GM12878 (cell line): ENCODE measurements around the gene CNTLN. TPM values are rescaled to one million over a fixed set of nuclear protein-coding genes. Genes with fewer than 3 reads are reported as not detected.

Source experiments
- ATAC-seq: fragments of 200-7000 bp; cut with Tn5 transposase; 3 replicates; pipeline ENCODE4 v1.9.1; 2020; ENCODE audit warnings: mild to moderate bottlenecking, moderate library complexity
- BruUV-seq: library from RNA; stranded (reverse); fragments of 400-500 nt; replicated peaks from 2 replicates; lab custom pipeline; 2021; lab: Mats Ljungman, UMichigan
- CTCF ChIA-PET: fragments of 300-600 bp; sonication (Branson Sonifier 250); formaldehyde crosslinking; extraction: SDS; loops from one replicate; lab custom pipeline; 2021; ENCODE audit warnings: inconsistent platforms; lab: Yijun Ruan, JAX
- POLR2A ChIA-PET: fragments of 350-600 bp; formaldehyde crosslinking; extraction: SDS; loops from one replicate; lab custom pipeline; 2021; ENCODE audit warnings: inconsistent platforms; lab: Charles Lee
- RAD21 ChIA-PET: fragments of 300-600 bp; sonication (Branson Sonifier 250); formaldehyde crosslinking; loops from one replicate; lab custom pipeline; 2023; ENCODE audit warnings: antibody characterized with exemption; ENCODE audit not compliant: unreplicated experiment; lab: Charles Lee
- SMC1A ChIA-PET: fragments of 300-600 bp; sonication (Branson Sonifier 250); formaldehyde crosslinking; loops from one replicate; lab custom pipeline; 2023; ENCODE audit not compliant: unreplicated experiment, uncharacterized antibody; lab: Charles Lee
- DNase-seq: peaks from one replicate; pipeline ENCODE4 v3.0.0-alpha.2; 2011; ENCODE audit warnings: low read depth, low spot score
- FAIRE-seq: peaks from 3 replicates; lab custom pipeline; 2011; peaks lifted over from hg19 to GRCh38; lab: Jason Lieb, UNC
- H2AFZ ChIP-seq: 2 replicates; pipeline ENCODE4 v1.6.0; 2011; ENCODE audit warnings: low read depth, low read length, control low read depth; ENCODE audit not compliant: control insufficient read depth
- H3K27ac ChIP-seq: 2 replicates; pipeline ENCODE4 v1.5.1; 2011; ENCODE audit warnings: control low read depth; ENCODE audit not compliant: control insufficient read depth, insufficient read depth
- H3K27me3 ChIP-seq, 2 experiments: replicated peaks in 1 of 2; 2 replicates each; pipeline versions ENCODE4 v1.6.0 to v1.6.1; 2011; ENCODE audit warnings: low read length in 1 of 2; ENCODE audit not compliant: control insufficient read depth in 2 of 2, insufficient read depth in 2 of 2
- H3K36me3 ChIP-seq, 2 experiments: 2 replicates each; pipeline ENCODE4 v1.5.1; 2011; ENCODE audit warnings: low read length in 1 of 2; ENCODE audit not compliant: control insufficient read depth in 2 of 2, insufficient read depth in 2 of 2
- H3K4me1 ChIP-seq: 2 replicates; pipeline ENCODE4 v1.6.1; 2011; ENCODE audit warnings: mild to moderate bottlenecking, low read length, moderate library complexity, mixed read lengths; ENCODE audit not compliant: control insufficient read depth, insufficient read depth
- H3K4me2 ChIP-seq: 2 replicates; pipeline ENCODE4 v1.6.0; 2011; ENCODE audit warnings: control low read depth; ENCODE audit not compliant: control insufficient read depth, insufficient read depth
- H3K4me3 ChIP-seq: fragments of 200-600 bp; sonication (generic); 2 replicates; pipeline ENCODE4 v1.5.1; 2016
- H3K79me2 ChIP-seq: 2 replicates; pipeline ENCODE4 v1.6.0; 2011; ENCODE audit warnings: low read length; ENCODE audit not compliant: control insufficient read depth, insufficient read depth
- H3K9ac ChIP-seq: 2 replicates; pipeline ENCODE4 v1.8.0; 2011; ENCODE audit warnings: low read length, control low read depth, mixed read lengths; ENCODE audit not compliant: control insufficient read depth, insufficient read depth
- H3K9me3 ChIP-seq: replicated peaks from 3 replicates; pipeline ENCODE4 v1.5.1; 2011; ENCODE audit warnings: mild to moderate bottlenecking, low read length; ENCODE audit not compliant: control insufficient read depth, insufficient read depth
- H4K20me1 ChIP-seq: 2 replicates; pipeline ENCODE4 v1.6.0; 2011; ENCODE audit not compliant: control insufficient read depth, insufficient read depth
- ETV6 ChIP-seq, 2 experiments: fragments of 450-650 bp in 1 of 2; IDR thresholded peaks in 1 of 2; conservative IDR thresholded peaks in 1 of 2; 2 replicates each; pipeline ENCODE4 v1.6.1; 2014; ENCODE audit warnings: antibody characterized with exemption in 1 of 2, borderline replicate concordance in 1 of 2, low read depth in 1 of 2, mild to moderate bottlenecking in 1 of 2, moderate library complexity in 1 of 2
- HCFC1 ChIP-seq: fragments of 150-350 bp; IDR thresholded peaks from 2 replicates; pipeline ENCODE4 v1.6.1; 2014; ENCODE audit warnings: low read length
- PAX8 ChIP-seq: fragments of 450-650 bp; IDR thresholded peaks from 2 replicates; pipeline ENCODE4 v1.6.1; 2017; ENCODE audit warnings: mild to moderate bottlenecking, moderate library complexity
- SKIL ChIP-seq: fragments of 450-650 bp; IDR thresholded peaks from 2 replicates; pipeline ENCODE4 v1.6.1; 2017; ENCODE audit warnings: mild to moderate bottlenecking, low read depth, inconsistent platforms; ENCODE audit not compliant: poor library complexity, severe bottlenecking
- SREBF1 ChIP-seq: IDR thresholded peaks from 2 replicates; pipeline ENCODE4 v1.6.1; 2012; ENCODE audit warnings: mild to moderate bottlenecking, low read length
- TCF7 ChIP-seq: IDR thresholded peaks from 2 replicates; pipeline ENCODE4 v1.6.1; 2014; ENCODE audit warnings: antibody characterized with exemption, borderline replicate concordance
- ZNF274 ChIP-seq: IDR thresholded peaks from one replicate; pipeline ENCODE4 v1.8.0; 2011; ENCODE audit not compliant: insufficient read length, insufficient read depth
- WGBS: methylation state at CpG from one replicate; pipeline ENCODE4 v1.1.6; 2016; ENCODE audit warnings: low lambda C conversion rate; ENCODE audit not compliant: insufficient replicate concordance, insufficient coverage; ENCODE audit errors: missing lambda C conversion rate; 5-methylcytosine and 5-hydroxymethylcytosine counted together
- in situ Hi-C: fragments of 300-500 bp; cut with MboI; formaldehyde crosslinking; loops from 9 replicates; pipeline ENCODE4 v1.14.3; 2018; ENCODE audit warnings: mixed read lengths
- intact Hi-C: fragments of 100-400 bp; cut with micrococcal nuclease; formaldehyde crosslinking; loops from one replicate; pipeline ENCODE4 v1.14.2; 2022; ENCODE audit not compliant: unreplicated experiment
- polyA plus RNA-seq, 11 experiments: library from polyadenylated mRNA; depleted of rRNA in 4 of 11; unstranded in 6 of 11; stranded (reverse) in 5 of 11; fragments of >200 nt; fragmentation: Nextera tagmentation in 4 of 11; fragmentation: Illumina TruSeq in 1 of 11; extraction: Ambion mirVana in 4 of 11; extraction: Trizol in 1 of 11; gene quantifications; 1 replicate in 1 of 11; 2 replicates in 10 of 11; pipeline versions ENCODE4 v1.2.1 to v1.2.3, GENCODE V29; 2011 to 2016; ENCODE audit warnings: inconsistent platforms in 2 of 11, missing spikeins in 2 of 11, low read depth in 1 of 11
- total RNA-seq, 4 experiments: library from RNA; depleted of rRNA in 3 of 4; stranded (reverse); fragments of >200 nt in 3 of 4; fragmentation: Illumina TruSeq in 1 of 4; extraction: Trizol in 1 of 4; gene quantifications; 2 replicates each; pipeline versions ENCODE4 v1.2.1 to v1.2.3, GENCODE V29; 2013 to 2021
- TF ChIP-seq, protein P1 (sequence below): fragments of 450-650 bp; IDR thresholded peaks from 2 replicates; pipeline ENCODE4 v1.6.1; 2018; ENCODE audit warnings: borderline replicate concordance, mild to moderate bottlenecking; ENCODE audit not compliant: partially characterized antibody
- TF ChIP-seq, protein P2 (sequence below): fragments of 450-650 bp; IDR thresholded peaks from 2 replicates; pipeline ENCODE4 v1.6.1; 2017; ENCODE audit warnings: low read depth, mild to moderate bottlenecking, moderate library complexity

CNTLN gene
- total and polyA plus RNA-seq, 10 of the 15 experiments (the other 5 are each of a cell fraction or from before 2014, with no cell fraction given): 0.01 to 7.0 (median 0.03) TPM; not detected in 4

DNA sequence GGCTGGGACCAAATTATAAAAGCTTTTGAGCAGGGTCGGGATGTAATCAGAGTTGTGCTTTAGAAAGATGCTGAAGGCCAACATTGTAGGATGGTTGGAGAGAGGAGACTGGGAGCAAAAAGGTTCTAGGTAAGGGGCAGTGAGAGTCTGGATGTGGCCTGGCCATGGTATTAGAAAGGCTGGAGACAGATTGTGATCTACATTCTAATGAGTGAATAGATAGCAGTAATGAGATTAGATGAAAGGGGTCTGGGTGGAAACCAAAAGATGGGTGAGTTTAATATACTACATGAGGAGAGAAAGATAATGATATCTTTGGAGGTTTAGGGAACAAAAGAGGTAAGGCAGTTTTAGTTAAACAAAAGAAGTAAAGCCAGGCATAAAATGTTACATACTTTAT lies 355.3 kb downstream of the CNTLN start:
- Histone ChIP-seq H3K4me2 (no peak overlapping the region), H3K4me1 (no peaks in the 10 kb centered on the region), H3K27ac (no peak overlapping the region), H3K36me3 (no peaks in the 10 kb centered on the region), H3K9me3 (no peaks in the 10 kb centered on the region), H3K27me3 (no peaks in the 10 kb centered on the region), H4K20me1 (no peaks in the 10 kb centered on the region), H3K79me2 (no peaks in the 10 kb centered on the region), H3K9ac (no peak overlapping the region), H2AFZ (no peak overlapping the region), H3K4me3 (no peak overlapping the region)
- 0% methylated on average over 1 of the region's 1 CpG for WGBS
- TF ChIP-seq SKIL: no peak
- no peak for TF ChIP-seq ZNF274
- no peak for TF ChIP-seq HCFC1
- no peak for TF ChIP-seq TCF7
- TF ChIP-seq, protein P1, sequence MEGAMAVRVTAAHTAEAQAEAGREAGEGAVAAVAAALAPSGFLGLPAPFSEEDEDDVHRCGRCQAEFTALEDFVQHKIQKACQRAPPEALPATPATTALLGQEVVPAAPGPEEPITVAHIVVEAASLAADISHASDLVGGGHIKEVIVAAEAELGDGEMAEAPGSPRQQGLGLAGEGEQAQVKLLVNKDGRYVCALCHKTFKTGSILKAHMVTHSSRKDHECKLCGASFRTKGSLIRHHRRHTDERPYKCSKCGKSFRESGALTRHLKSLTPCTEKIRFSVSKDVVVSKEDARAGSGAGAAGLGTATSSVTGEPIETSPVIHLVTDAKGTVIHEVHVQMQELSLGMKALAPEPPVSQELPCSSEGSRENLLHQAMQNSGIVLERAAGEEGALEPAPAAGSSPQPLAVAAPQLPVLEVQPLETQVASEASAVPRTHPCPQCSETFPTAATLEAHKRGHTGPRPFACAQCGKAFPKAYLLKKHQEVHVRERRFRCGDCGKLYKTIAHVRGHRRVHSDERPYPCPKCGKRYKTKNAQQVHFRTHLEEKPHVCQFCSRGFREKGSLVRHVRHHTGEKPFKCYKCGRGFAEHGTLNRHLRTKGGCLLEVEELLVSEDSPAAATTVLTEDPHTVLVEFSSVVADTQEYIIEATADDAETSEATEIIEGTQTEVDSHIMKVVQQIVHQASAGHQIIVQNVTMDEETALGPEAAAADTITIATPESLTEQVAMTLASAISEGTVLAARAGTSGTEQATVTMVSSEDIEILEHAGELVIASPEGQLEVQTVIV: no peak
- no peak for TF ChIP-seq PAX8
- TF ChIP-seq ETV6 (conservative IDR thresholded peaks at IDR 0.05 in 1 of 2, IDR thresholded peaks at IDR 0.05 in 1 of 2; ENCODE audit: borderline replicate concordance in 1 of 2, low read depth in 1 of 2): no peak
- no peak for TF ChIP-seq SREBF1
- TF ChIP-seq, protein P2, sequence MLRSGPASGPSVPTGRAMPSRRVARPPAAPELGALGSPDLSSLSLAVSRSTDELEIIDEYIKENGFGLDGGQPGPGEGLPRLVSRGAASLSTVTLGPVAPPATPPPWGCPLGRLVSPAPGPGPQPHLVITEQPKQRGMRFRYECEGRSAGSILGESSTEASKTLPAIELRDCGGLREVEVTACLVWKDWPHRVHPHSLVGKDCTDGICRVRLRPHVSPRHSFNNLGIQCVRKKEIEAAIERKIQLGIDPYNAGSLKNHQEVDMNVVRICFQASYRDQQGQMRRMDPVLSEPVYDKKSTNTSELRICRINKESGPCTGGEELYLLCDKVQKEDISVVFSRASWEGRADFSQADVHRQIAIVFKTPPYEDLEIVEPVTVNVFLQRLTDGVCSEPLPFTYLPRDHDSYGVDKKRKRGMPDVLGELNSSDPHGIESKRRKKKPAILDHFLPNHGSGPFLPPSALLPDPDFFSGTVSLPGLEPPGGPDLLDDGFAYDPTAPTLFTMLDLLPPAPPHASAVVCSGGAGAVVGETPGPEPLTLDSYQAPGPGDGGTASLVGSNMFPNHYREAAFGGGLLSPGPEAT: no peak
- BruUV-seq: no TSS peak
- FAIRE-seq (no peak), ATAC-seq (no peak), DNase-seq (no peak)
- in situ Hi-C loops: no loop called here
- POLR2A ChIA-PET: no interaction called here
- RAD21 ChIA-PET: no interaction called here
- SMC1A ChIA-PET: interaction anchor here (1.3 kb wide), 1 partner anchor 12 kb away, joined by 3 read pairs; no protein-coding TSS in a partner anchor
- intact Hi-C loops: no loop called here
- CTCF ChIA-PET: interaction anchor here (1.3 kb wide), 1 partner anchor 27 kb away, joined by 4 read pairs; no protein-coding TSS in a partner anchor
